ENCODE data around the gene ESRRG.

DNA sequence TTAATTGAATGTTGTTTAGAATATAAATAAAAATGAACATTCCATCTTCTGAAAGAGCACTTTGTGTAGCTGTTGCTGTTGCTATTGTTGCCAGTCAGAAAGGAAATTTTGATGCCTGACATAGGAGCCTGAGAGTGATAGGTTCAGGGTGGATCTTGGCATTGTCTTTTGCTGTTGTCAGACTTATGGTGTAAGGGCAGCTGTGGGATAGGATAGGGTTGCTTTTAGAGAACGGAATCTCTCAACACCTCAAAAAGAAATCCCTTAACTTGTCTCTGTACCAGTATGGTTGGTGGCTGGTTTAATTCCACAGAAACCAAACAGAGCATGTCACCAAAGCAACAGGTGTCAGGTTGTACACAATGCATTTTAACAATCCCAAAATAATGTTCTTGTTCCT, 62.7 kb downstream of the ESRRG start:
- TF ChIP-seq, protein P1, sequence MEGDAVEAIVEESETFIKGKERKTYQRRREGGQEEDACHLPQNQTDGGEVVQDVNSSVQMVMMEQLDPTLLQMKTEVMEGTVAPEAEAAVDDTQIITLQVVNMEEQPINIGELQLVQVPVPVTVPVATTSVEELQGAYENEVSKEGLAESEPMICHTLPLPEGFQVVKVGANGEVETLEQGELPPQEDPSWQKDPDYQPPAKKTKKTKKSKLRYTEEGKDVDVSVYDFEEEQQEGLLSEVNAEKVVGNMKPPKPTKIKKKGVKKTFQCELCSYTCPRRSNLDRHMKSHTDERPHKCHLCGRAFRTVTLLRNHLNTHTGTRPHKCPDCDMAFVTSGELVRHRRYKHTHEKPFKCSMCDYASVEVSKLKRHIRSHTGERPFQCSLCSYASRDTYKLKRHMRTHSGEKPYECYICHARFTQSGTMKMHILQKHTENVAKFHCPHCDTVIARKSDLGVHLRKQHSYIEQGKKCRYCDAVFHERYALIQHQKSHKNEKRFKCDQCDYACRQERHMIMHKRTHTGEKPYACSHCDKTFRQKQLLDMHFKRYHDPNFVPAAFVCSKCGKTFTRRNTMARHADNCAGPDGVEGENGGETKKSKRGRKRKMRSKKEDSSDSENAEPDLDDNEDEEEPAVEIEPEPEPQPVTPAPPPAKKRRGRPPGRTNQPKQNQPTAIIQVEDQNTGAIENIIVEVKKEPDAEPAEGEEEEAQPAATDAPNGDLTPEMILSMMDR (IDR thresholded peaks at IDR 0.05): no peak
- TF ChIP-seq EZH2 (IDR thresholded peaks at IDR 0.05; ENCODE audit: borderline replicate concordance, insufficient read depth, low read depth, low read length, poor library complexity, severe bottlenecking): no peak
